GM12878 (cell line): ENCODE results near the gene GDE1. TPM values are rescaled to one million over a fixed set of nuclear protein-coding genes. Genes with fewer than 3 reads are reported as not detected.

Experiments
- ATF3 ChIP-seq: IDR thresholded peaks from 2 replicates; pipeline ENCODE4 v1.6.1; 2011; ENCODE audit warnings: low read depth, mild to moderate bottlenecking, low read length, moderate library complexity, borderline replicate concordance; ENCODE audit errors: extremely low read depth
- BHLHE40 ChIP-seq, 2 experiments: fragments of 450-650 bp in 1 of 2; IDR thresholded peaks; 2 replicates each; pipeline ENCODE4 v1.6.1; 2011 to 2017; ENCODE audit warnings: low read depth in 2 of 2, borderline replicate concordance in 1 of 2, improper control_type of control experiment in 1 of 2, low read length in 1 of 2, mild to moderate bottlenecking in 1 of 2
- CBFB ChIP-seq: IDR thresholded peaks from 2 replicates; pipeline ENCODE4 v1.6.1; 2016; ENCODE audit warnings: antibody characterized with exemption, low read depth
- ESRRA ChIP-seq: IDR thresholded peaks from 2 replicates; pipeline ENCODE4 v1.6.1; 2012; ENCODE audit warnings: mild to moderate bottlenecking, low read length, improper control_type of control experiment
- ETV6 ChIP-seq, 2 experiments: fragments of 450-650 bp in 1 of 2; IDR thresholded peaks in 1 of 2; conservative IDR thresholded peaks in 1 of 2; 2 replicates each; pipeline ENCODE4 v1.6.1; 2014; ENCODE audit warnings: antibody characterized with exemption in 1 of 2, borderline replicate concordance in 1 of 2, low read depth in 1 of 2, mild to moderate bottlenecking in 1 of 2, moderate library complexity in 1 of 2
- FOXK2 ChIP-seq: fragments of 450-650 bp; IDR thresholded peaks from 2 replicates; pipeline ENCODE4 v1.6.1; 2017; ENCODE audit warnings: mild to moderate bottlenecking, moderate library complexity
- GABPA ChIP-seq: IDR thresholded peaks from 2 replicates; pipeline ENCODE4 v1.6.1; 2014; ENCODE audit warnings: antibody characterized with exemption, low read depth, mild to moderate bottlenecking, inconsistent platforms
- PAX5 ChIP-seq: IDR thresholded peaks from 2 replicates; pipeline ENCODE4 v1.6.1; 2011; ENCODE audit warnings: low read depth, low read length, borderline replicate concordance
- PKNOX1 ChIP-seq: fragments of 450-650 bp; IDR thresholded peaks from 2 replicates; pipeline ENCODE4 v1.6.1; 2016; ENCODE audit warnings: mild to moderate bottlenecking
- PRDM15 ChIP-seq: fragments of 450-650 bp; formaldehyde crosslinking; IDR thresholded peaks from 2 replicates; pipeline ENCODE4 v1.4.0; 2020; ENCODE audit warnings: mild to moderate bottlenecking, moderate library complexity
- RBBP5 ChIP-seq: fragments of 200-600 bp; sonication (generic); conservative IDR thresholded peaks from 2 replicates; pipeline ENCODE4 v1.6.1; 2016
- SIX5 ChIP-seq: IDR thresholded peaks from 2 replicates; pipeline ENCODE4 v1.6.1; 2011; ENCODE audit warnings: mild to moderate bottlenecking, low read depth, low read length, moderate library complexity; ENCODE audit not compliant: severe bottlenecking
- SMAD1 ChIP-seq: fragments of 450-650 bp; IDR thresholded peaks from 2 replicates; pipeline ENCODE4 v1.6.1; 2018; ENCODE audit warnings: mild to moderate bottlenecking, low read depth; ENCODE audit not compliant: partially characterized antibody
- ZBTB33 ChIP-seq: fragments of 450-650 bp; IDR thresholded peaks from 2 replicates; pipeline ENCODE4 v1.6.1; 2017; ENCODE audit warnings: mild to moderate bottlenecking
- polyA plus RNA-seq, 11 experiments: library from polyadenylated mRNA; depleted of rRNA in 4 of 11; unstranded in 6 of 11; stranded (reverse) in 5 of 11; fragments of >200 nt; fragmentation: Nextera tagmentation in 4 of 11; fragmentation: Illumina TruSeq in 1 of 11; extraction: Ambion mirVana in 4 of 11; extraction: Trizol in 1 of 11; gene quantifications; 1 replicate in 1 of 11; 2 replicates in 10 of 11; pipeline versions ENCODE4 v1.2.1 to v1.2.3, GENCODE V29; 2011 to 2016; ENCODE audit warnings: inconsistent platforms in 2 of 11, missing spikeins in 2 of 11, low read depth in 1 of 11
- total RNA-seq, 4 experiments: library from RNA; depleted of rRNA in 3 of 4; stranded (reverse); fragments of >200 nt in 3 of 4; fragmentation: Illumina TruSeq in 1 of 4; extraction: Trizol in 1 of 4; gene quantifications; 2 replicates each; pipeline versions ENCODE4 v1.2.1 to v1.2.3, GENCODE V29; 2013 to 2021
- TF ChIP-seq, protein P1 (sequence below): IDR thresholded peaks from 2 replicates; pipeline ENCODE4 v1.6.1; 2011; ENCODE audit warnings: low read depth, low read length, improper control_type of control experiment, borderline replicate concordance
- TF ChIP-seq, protein P2 (sequence below): IDR thresholded peaks from 2 replicates; pipeline ENCODE4 v1.6.1; 2012; ENCODE audit warnings: mild to moderate bottlenecking, low read depth, low read length

Gene GDE1
- total and polyA plus RNA-seq, 10 of the 15 experiments (the other 5 are each of a cell fraction or from before 2014, with no cell fraction given), result 14.8 to 31.8 (median 21.0) TPM

DNA sequence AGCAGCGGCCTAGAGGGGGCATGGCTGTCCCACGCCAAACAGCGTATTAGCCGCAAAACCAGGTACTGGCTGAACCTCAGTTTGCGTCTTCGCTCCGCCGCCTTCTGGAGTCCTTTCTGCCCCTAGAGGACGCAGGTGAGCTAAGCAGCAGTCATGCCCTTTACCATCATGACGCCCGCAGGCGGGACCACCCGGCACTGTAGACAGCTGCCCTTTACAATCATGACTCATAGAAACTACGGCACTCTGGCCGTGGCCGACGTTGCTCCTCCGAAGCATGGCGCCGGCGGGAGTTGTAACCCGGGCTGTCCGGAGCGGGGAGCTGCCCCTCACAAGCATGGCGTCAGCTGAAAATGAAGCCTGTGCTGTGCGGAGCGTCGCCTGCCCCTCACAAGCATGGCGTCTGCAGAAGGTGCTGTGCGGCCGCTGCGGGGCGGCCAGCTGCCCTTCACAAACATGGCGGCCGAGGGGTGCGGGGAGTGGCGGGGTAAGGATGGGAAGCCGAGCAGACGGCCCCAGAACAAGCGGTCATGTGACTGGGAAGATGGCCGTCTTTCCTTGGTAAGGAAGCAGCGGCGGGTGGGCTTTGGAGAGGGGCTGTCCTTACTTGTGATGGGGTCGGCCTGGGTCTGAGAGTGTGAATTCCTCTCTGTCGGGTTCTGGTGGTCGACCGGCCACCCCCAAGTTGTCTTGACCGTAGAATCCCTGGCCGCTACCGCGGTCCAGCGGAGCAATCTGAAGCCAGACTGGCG is 33.5 kb upstream of the GDE1 start, which contains the start of gene VPS35L (continued):
- TF ChIP-seq ESRRA, result no peak
- peak; percentile 73 for TF ChIP-seq PKNOX1
- no peak for TF ChIP-seq RBBP5
- TF ChIP-seq, protein P1, sequence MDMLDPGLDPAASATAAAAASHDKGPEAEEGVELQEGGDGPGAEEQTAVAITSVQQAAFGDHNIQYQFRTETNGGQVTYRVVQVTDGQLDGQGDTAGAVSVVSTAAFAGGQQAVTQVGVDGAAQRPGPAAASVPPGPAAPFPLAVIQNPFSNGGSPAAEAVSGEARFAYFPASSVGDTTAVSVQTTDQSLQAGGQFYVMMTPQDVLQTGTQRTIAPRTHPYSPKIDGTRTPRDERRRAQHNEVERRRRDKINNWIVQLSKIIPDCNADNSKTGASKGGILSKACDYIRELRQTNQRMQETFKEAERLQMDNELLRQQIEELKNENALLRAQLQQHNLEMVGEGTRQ, result peak; percentile 57
- TF ChIP-seq BHLHE40 (IDR thresholded peaks at IDR 0.05; ENCODE audit: borderline replicate concordance in 1 of 2, low read depth in 2 of 2, low read length in 1 of 2), result peak; percentile 39 to 72; a peak in 2 of 4 replicates
- TF ChIP-seq CBFB, result peak; percentile 58; the same call in 1 of the 2 replicates
- TF ChIP-seq SMAD1, result no peak
- 0 out of 2 replicates have a peak, but pooled peaks have one; percentile 39 for TF ChIP-seq GABPA
- TF ChIP-seq SIX5, result peak; percentile 85
- TF ChIP-seq, protein P2, sequence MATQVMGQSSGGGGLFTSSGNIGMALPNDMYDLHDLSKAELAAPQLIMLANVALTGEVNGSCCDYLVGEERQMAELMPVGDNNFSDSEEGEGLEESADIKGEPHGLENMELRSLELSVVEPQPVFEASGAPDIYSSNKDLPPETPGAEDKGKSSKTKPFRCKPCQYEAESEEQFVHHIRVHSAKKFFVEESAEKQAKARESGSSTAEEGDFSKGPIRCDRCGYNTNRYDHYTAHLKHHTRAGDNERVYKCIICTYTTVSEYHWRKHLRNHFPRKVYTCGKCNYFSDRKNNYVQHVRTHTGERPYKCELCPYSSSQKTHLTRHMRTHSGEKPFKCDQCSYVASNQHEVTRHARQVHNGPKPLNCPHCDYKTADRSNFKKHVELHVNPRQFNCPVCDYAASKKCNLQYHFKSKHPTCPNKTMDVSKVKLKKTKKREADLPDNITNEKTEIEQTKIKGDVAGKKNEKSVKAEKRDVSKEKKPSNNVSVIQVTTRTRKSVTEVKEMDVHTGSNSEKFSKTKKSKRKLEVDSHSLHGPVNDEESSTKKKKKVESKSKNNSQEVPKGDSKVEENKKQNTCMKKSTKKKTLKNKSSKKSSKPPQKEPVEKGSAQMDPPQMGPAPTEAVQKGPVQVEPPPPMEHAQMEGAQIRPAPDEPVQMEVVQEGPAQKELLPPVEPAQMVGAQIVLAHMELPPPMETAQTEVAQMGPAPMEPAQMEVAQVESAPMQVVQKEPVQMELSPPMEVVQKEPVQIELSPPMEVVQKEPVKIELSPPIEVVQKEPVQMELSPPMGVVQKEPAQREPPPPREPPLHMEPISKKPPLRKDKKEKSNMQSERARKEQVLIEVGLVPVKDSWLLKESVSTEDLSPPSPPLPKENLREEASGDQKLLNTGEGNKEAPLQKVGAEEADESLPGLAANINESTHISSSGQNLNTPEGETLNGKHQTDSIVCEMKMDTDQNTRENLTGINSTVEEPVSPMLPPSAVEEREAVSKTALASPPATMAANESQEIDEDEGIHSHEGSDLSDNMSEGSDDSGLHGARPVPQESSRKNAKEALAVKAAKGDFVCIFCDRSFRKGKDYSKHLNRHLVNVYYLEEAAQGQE, result 0 out of 2 replicates have a peak, but pooled peaks have one; percentile 9
- TF ChIP-seq PRDM15, result no peak
- peak; percentile 58; the same call in 1 of the 2 replicates for TF ChIP-seq ATF3
- TF ChIP-seq FOXK2, result peak; percentile 56
- TF ChIP-seq ETV6 (conservative IDR thresholded peaks at IDR 0.05 in 1 of 2, IDR thresholded peaks at IDR 0.05 in 1 of 2; ENCODE audit: borderline replicate concordance in 1 of 2, low read depth in 1 of 2), result no peak; a peak in 1 of 4 replicates
- no peak for TF ChIP-seq ZBTB33
- TF ChIP-seq PAX5, result peak; percentile 92
